ENCODE results near the gene ZDHHC14. TPM values are rescaled to one million over a fixed set of nuclear protein-coding genes. Genes with fewer than 3 reads are reported as not detected.
A peak's percentile ranks its signal among the peaks of the same experiment; 100 is the strongest.

ZDHHC14 gene
- total RNA-seq, 6 experiments from 2014 or later, result 5.2 to 6.7 (median 6.0) TPM

- Mint-ChIP-seq H3K27ac (no peak overlapping the region), H3K4me3 (no peak overlapping the region), H3K9me3 (no peaks in the 10 kb centered on the region), H3K36me3 (ENCODE audit: low read depth) (no peaks in the 10 kb centered on the region), H3K4me1 (ENCODE audit: low read depth) (peaks cover 13% of the 10 kb centered on the region), H3K27me3 (ENCODE audit: insufficient read depth) (peaks cover 7% of the 10 kb centered on the region)
- TF ChIP-seq, protein P1, sequence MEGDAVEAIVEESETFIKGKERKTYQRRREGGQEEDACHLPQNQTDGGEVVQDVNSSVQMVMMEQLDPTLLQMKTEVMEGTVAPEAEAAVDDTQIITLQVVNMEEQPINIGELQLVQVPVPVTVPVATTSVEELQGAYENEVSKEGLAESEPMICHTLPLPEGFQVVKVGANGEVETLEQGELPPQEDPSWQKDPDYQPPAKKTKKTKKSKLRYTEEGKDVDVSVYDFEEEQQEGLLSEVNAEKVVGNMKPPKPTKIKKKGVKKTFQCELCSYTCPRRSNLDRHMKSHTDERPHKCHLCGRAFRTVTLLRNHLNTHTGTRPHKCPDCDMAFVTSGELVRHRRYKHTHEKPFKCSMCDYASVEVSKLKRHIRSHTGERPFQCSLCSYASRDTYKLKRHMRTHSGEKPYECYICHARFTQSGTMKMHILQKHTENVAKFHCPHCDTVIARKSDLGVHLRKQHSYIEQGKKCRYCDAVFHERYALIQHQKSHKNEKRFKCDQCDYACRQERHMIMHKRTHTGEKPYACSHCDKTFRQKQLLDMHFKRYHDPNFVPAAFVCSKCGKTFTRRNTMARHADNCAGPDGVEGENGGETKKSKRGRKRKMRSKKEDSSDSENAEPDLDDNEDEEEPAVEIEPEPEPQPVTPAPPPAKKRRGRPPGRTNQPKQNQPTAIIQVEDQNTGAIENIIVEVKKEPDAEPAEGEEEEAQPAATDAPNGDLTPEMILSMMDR (IDR thresholded peaks at IDR 0.05), result no peak
- no peak for DNase-seq
Observed at GRCh38 chr6:157374889-157375443, 6.0 kb upstream of the ZDHHC14 start.

- no peak for DNase-seq
- peaks cover 4% of the 10 kb centered on the region for H3K27me3 Mint-ChIP-seq (ENCODE audit: insufficient read depth)
- no peaks in the 10 kb centered on the region for H3K9me3 Mint-ChIP-seq
- H3K27ac Mint-ChIP-seq, result no peak overlapping the region
- no peaks in the 10 kb centered on the region for H3K36me3 Mint-ChIP-seq (ENCODE audit: low read depth)
- TF ChIP-seq, protein P1 (IDR thresholded peaks at IDR 0.05), result no peak
- H3K4me1 Mint-ChIP-seq (ENCODE audit: low read depth), result peaks cover 13% of the 10 kb centered on the region
- H3K4me3 Mint-ChIP-seq, result no peak overlapping the region
Observed at GRCh38 chr6:157376241-157376640, 4.7 kb upstream of the ZDHHC14 start.

GRCh38 chr6:157376706-157377230 is 4.2 kb upstream of the ZDHHC14 start:
- peak; percentile 8 for DNase-seq
- no peak overlapping the region for H3K27ac Mint-ChIP-seq
- TF ChIP-seq, protein P1 (IDR thresholded peaks at IDR 0.05), result no peak
- H3K4me1 Mint-ChIP-seq (ENCODE audit: low read depth), result peaks cover 13% of the 10 kb centered on the region
- H3K9me3 Mint-ChIP-seq, result no peaks in the 10 kb centered on the region
- no peaks in the 10 kb centered on the region for H3K36me3 Mint-ChIP-seq (ENCODE audit: low read depth)
- no peak overlapping the region for H3K4me3 Mint-ChIP-seq
- peaks cover 4% of the 10 kb centered on the region for H3K27me3 Mint-ChIP-seq (ENCODE audit: insufficient read depth)

GRCh38 chr6:157379656-157380457 is 1.1 kb upstream of the ZDHHC14 start:
- peak; percentile 87 for DNase-seq
- H3K27me3 Mint-ChIP-seq (ENCODE audit: insufficient read depth), result peaks cover 1% of the 10 kb centered on the region; the same call in 1 of the 2 replicates
- H3K27ac Mint-ChIP-seq, result peak overlapping the region; percentile 45; the same call in 1 of the 2 replicates

GRCh38 chr6:157380458-157380778 is 572 bp upstream of the ZDHHC14 start:
- Mint-ChIP-seq H3K9me3 (no peaks in the 10 kb centered on the region), H3K4me3 (peak overlapping the region; percentile 92), H3K36me3 (ENCODE audit: low read depth) (no peaks in the 10 kb centered on the region), H3K27ac (0 out of 2 replicates have a peak overlapping the region, but pooled peaks have one; percentile 45), H3K27me3 (ENCODE audit: insufficient read depth) (peaks cover 1% of the 10 kb centered on the region; the same call in 1 of the 2 replicates), H3K4me1 (ENCODE audit: low read depth) (peaks cover 28% of the 10 kb centered on the region)
- TF ChIP-seq, protein P1 (IDR thresholded peaks at IDR 0.05), result no peak
- DNase-seq, result no peak

More at GRCh38 chr6:157379656-157380457, 1.1 kb upstream of the ZDHHC14 start:
- H3K36me3 Mint-ChIP-seq (ENCODE audit: low read depth), result no peaks in the 10 kb centered on the region
- H3K9me3 Mint-ChIP-seq, result no peaks in the 10 kb centered on the region
- TF ChIP-seq, protein P1 (IDR thresholded peaks at IDR 0.05), result no peak
- peak overlapping the region; percentile 92 for H3K4me3 Mint-ChIP-seq
- H3K4me1 Mint-ChIP-seq (ENCODE audit: low read depth), result peaks cover 28% of the 10 kb centered on the region

All from HFFc6 (cell line).